Measurements from ENCODE around the gene ST6GALNAC6.

- TF ChIP-seq EZH2 (IDR thresholded peaks at IDR 0.05; ENCODE audit: borderline replicate concordance): no peak
- no peak for TF ChIP-seq EZH2phosphoT487 (IDR thresholded peaks at IDR 0.05; ENCODE audit: low read depth, severe bottlenecking, unreplicated experiment)
Observed at GRCh38 chr9:127857278-127857677, 42.1 kb downstream of the ST6GALNAC6 start.
